MCF 10A (cell line): ENCODE data around the gene ADRB1. TPM values are rescaled to one million over a fixed set of nuclear protein-coding genes. Genes with fewer than 3 reads are reported as not detected.

ENCODE experiments used
- BruUV-seq: library from RNA; stranded (reverse); fragments of 400-500 nt; replicated peaks from 2 replicates; lab custom pipeline; 2021; lab: Mats Ljungman, UMichigan
- CTCF ChIA-PET: fragments of 300-600 bp; sonication (Branson Sonifier 250); formaldehyde crosslinking; extraction: SDS; loops from one replicate; lab custom pipeline; 2021; ENCODE audit warnings: antibody characterized with exemption, inconsistent platforms; lab: Yijun Ruan, JAX
- POLR2A ChIA-PET: fragments of 300-600, 350-650 bp; sonication (Branson Sonifier 250); formaldehyde crosslinking; extraction: SDS; loops from one replicate; lab custom pipeline; 2020; ENCODE audit warnings: antibody characterized with exemption, inconsistent platforms; lab: Yijun Ruan, JAX
- DNase-seq: peaks from one replicate; pipeline ENCODE4 v3.0.0-alpha.2; 2018; ENCODE audit not compliant: unreplicated experiment
- H3K27ac Mint-ChIP-seq: one replicate; pipeline ENCODE4 v1.8.0; 2022; ENCODE audit warnings: mild to moderate bottlenecking, low read depth, mixed read lengths; ENCODE audit not compliant: unreplicated experiment
- H3K27me3 Mint-ChIP-seq: one replicate; pipeline ENCODE4 v1.8.0; 2022; ENCODE audit warnings: mixed read lengths; ENCODE audit not compliant: insufficient read depth, unreplicated experiment
- H3K36me3 Mint-ChIP-seq: one replicate; pipeline ENCODE4 v1.8.0; 2022; ENCODE audit warnings: mild to moderate bottlenecking, moderate library complexity, mixed read lengths; ENCODE audit not compliant: insufficient read depth, unreplicated experiment
- H3K4me1 Mint-ChIP-seq: one replicate; pipeline ENCODE4 v1.8.0; 2022; ENCODE audit warnings: mixed read lengths; ENCODE audit not compliant: insufficient read depth, unreplicated experiment
- H3K4me3 Mint-ChIP-seq: one replicate; pipeline ENCODE4 v1.8.0; 2022; ENCODE audit warnings: mild to moderate bottlenecking, moderate library complexity, mixed read lengths; ENCODE audit not compliant: unreplicated experiment
- H3K9me3 Mint-ChIP-seq: one replicate; pipeline ENCODE4 v1.8.0; 2022; ENCODE audit warnings: mixed read lengths; ENCODE audit not compliant: unreplicated experiment
- intact Hi-C: fragments of 100-400 bp; cut with micrococcal nuclease; formaldehyde crosslinking; loops from 2 replicates; pipeline ENCODE4 v1.14.1; 2022
- total RNA-seq: library from RNA; stranded (reverse); gene quantifications from 2 replicates; pipeline ENCODE4 v1.2.3, GENCODE V29; 2022
- TF ChIP-seq, protein P1 (sequence below): fragments of 200-600 bp; IDR thresholded peaks from one replicate; pipeline ENCODE4 v1.8.0; 2022; ENCODE audit warnings: antibody characterized with exemption, mild to moderate bottlenecking; ENCODE audit not compliant: unreplicated experiment

The ADRB1 gene
- total RNA-seq, 1 experiment from 2014 or later: 0.28 TPM

GRCh38 chr10:114034923-114035645 is 8.6 kb upstream of the ADRB1 start:
- TF ChIP-seq, protein P1, sequence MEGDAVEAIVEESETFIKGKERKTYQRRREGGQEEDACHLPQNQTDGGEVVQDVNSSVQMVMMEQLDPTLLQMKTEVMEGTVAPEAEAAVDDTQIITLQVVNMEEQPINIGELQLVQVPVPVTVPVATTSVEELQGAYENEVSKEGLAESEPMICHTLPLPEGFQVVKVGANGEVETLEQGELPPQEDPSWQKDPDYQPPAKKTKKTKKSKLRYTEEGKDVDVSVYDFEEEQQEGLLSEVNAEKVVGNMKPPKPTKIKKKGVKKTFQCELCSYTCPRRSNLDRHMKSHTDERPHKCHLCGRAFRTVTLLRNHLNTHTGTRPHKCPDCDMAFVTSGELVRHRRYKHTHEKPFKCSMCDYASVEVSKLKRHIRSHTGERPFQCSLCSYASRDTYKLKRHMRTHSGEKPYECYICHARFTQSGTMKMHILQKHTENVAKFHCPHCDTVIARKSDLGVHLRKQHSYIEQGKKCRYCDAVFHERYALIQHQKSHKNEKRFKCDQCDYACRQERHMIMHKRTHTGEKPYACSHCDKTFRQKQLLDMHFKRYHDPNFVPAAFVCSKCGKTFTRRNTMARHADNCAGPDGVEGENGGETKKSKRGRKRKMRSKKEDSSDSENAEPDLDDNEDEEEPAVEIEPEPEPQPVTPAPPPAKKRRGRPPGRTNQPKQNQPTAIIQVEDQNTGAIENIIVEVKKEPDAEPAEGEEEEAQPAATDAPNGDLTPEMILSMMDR: no peak
- no peaks in the 10 kb centered on the region for H3K27me3 Mint-ChIP-seq
- DNase-seq: no peak
- no peaks in the 10 kb centered on the region for H3K36me3 Mint-ChIP-seq
- no peaks in the 10 kb centered on the region for H3K9me3 Mint-ChIP-seq
- CTCF ChIA-PET: interaction anchor here (0.6 kb wide), 1 partner anchor 63 kb away, joined by 4 read pairs; no protein-coding TSS in a partner anchor
- intact Hi-C loops: no loop called here
- H3K27ac Mint-ChIP-seq: no peak overlapping the region
- no peak overlapping the region for H3K4me3 Mint-ChIP-seq
- no peaks in the 10 kb centered on the region for H3K4me1 Mint-ChIP-seq
- BruUV-seq: no TSS peak
- POLR2A ChIA-PET: interaction anchor here (1.3 kb wide), 1 partner anchor 26 kb away, joined by 4 read pairs; no protein-coding TSS in a partner anchor

DNA sequence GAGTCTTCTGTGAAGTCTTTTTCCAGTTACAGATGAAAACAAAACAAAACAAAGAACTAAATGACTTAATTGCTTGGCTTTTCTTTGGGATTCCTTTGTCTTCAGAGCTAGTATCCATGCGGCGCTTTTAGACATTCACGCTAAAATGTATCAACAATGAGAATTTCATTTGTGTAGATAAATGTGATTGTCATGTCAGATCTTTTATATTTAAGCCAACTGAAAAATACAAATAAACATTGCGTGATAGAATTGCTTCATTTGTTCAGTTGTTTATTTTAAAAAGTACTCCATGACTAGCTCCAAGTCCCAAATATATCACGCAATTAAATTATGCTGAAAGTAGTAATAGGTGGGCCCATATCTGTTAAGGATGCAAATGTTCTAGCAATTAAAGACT is 7.9 kb upstream of the ADRB1 start:
- BruUV-seq: no TSS peak
- TF ChIP-seq, protein P1: no peak
- intact Hi-C loops: no loop called here
- Mint-ChIP-seq H3K27me3 (no peaks in the 10 kb centered on the region), H3K36me3 (no peaks in the 10 kb centered on the region), H3K4me3 (no peak overlapping the region), H3K4me1 (no peaks in the 10 kb centered on the region), H3K27ac (no peak overlapping the region), H3K9me3 (no peaks in the 10 kb centered on the region)
- ChIA-PET CTCF (interaction anchor here (0.6 kb wide), 1 partner anchor 38 kb away, joined by 3 read pairs; no protein-coding TSS in a partner anchor), POLR2A (interaction anchor here (1.3 kb wide), 1 partner anchor 25 kb away, joined by 4 read pairs; no protein-coding TSS in a partner anchor)
- DNase-seq: no peak

GRCh38 chr10:114038819-114039218 is 4.8 kb upstream of the ADRB1 start:
- BruUV-seq: no TSS peak
- Mint-ChIP-seq H3K27ac (no peak overlapping the region), H3K4me1 (no peaks in the 10 kb centered on the region), H3K36me3 (no peaks in the 10 kb centered on the region), H3K4me3 (no peak overlapping the region), H3K9me3 (no peaks in the 10 kb centered on the region), H3K27me3 (no peaks in the 10 kb centered on the region)
- intact Hi-C loops: no loop called here
- ChIA-PET POLR2A (interaction anchor here (0.6 kb wide), 1 partner anchor 43 kb away, joined by 4 read pairs; no protein-coding TSS in a partner anchor), CTCF (no interaction called here)
- TF ChIP-seq, protein P1: no peak
- DNase-seq: no peak

GRCh38 chr10:114041166-114041565 is 2.5 kb upstream of the ADRB1 start:
- BruUV-seq: no TSS peak
- Mint-ChIP-seq H3K27me3 (no peaks in the 10 kb centered on the region), H3K36me3 (no peaks in the 10 kb centered on the region), H3K4me1 (no peaks in the 10 kb centered on the region), H3K9me3 (no peaks in the 10 kb centered on the region), H3K4me3 (no peak overlapping the region), H3K27ac (no peak overlapping the region)
- ChIA-PET CTCF (interaction anchor here (1.0 kb wide), 1 partner anchor 19 kb away, joined by 4 read pairs; no protein-coding TSS in a partner anchor), POLR2A (no interaction called here)
- TF ChIP-seq, protein P1: no peak
- no peak for DNase-seq
- intact Hi-C loops: no loop called here
